A673 (cell line): ENCODE data around the gene EDA. TPM values are rescaled to one million over a fixed set of nuclear protein-coding genes. Genes with fewer than 3 reads are reported as not detected.

Experiments
- BruUV-seq: library from RNA; stranded (reverse); fragments of 400-500 nt; replicated peaks from 2 replicates; lab custom pipeline; 2021; lab: Mats Ljungman, UMichigan
- CTCF ChIA-PET: fragments of 300-600 bp; sonication (Branson Sonifier 250); formaldehyde crosslinking; loops from one replicate; lab custom pipeline; 2022; ENCODE audit warnings: antibody characterized with exemption; lab: Charles Lee
- POLR2A ChIA-PET: fragments of 300-600 bp; sonication (Branson Sonifier 250); formaldehyde crosslinking; loops from one replicate; lab custom pipeline; 2022; ENCODE audit warnings: antibody characterized with exemption; ENCODE audit not compliant: low non-redundant PET; lab: Charles Lee
- DNase-seq: peaks from one replicate; pipeline ENCODE4 v3.0.0-alpha.2; 2015; ENCODE audit warnings: low spot score
- H3K27ac ChIP-seq: fragments of 200-600 bp; sonication (generic); 2 replicates; pipeline ENCODE4 v1.5.1; 2016; ENCODE audit warnings: mixed run types, low read depth, mild to moderate bottlenecking, mixed read lengths, antibody characterized with exemption, low read length; ENCODE audit not compliant: poor library complexity, severe bottlenecking
- H3K27me3 ChIP-seq: fragments of 200-600 bp; sonication (generic); replicated peaks from 2 replicates; pipeline ENCODE4 v1.6.1; 2017; ENCODE audit warnings: mixed run types, low read depth, mild to moderate bottlenecking, mixed read lengths, antibody characterized with exemption, low read length; ENCODE audit not compliant: insufficient read depth, poor library complexity
- H3K36me3 ChIP-seq: fragments of 200-600 bp; sonication (generic); 2 replicates; pipeline ENCODE4 v1.6.1; 2016; ENCODE audit warnings: mixed run types, mild to moderate bottlenecking, mixed read lengths, antibody characterized with exemption, low read length; ENCODE audit not compliant: insufficient read depth, poor library complexity, severe bottlenecking
- H3K4me1 ChIP-seq: fragments of 200-600 bp; sonication (generic); 2 replicates; pipeline ENCODE4 v1.6.1; 2017; ENCODE audit warnings: mixed run types, mild to moderate bottlenecking, mixed read lengths, antibody characterized with exemption, low read length; ENCODE audit not compliant: insufficient read depth, poor library complexity, severe bottlenecking
- H3K4me3 ChIP-seq: fragments of 200-600 bp; sonication (generic); 2 replicates; pipeline ENCODE4 v1.5.1; 2016; ENCODE audit warnings: low read depth, mixed run types, mild to moderate bottlenecking, mixed read lengths, low read length; ENCODE audit not compliant: poor library complexity, severe bottlenecking
- H3K9me3 ChIP-seq: fragments of 200-600 bp; sonication (generic); 2 replicates; pipeline ENCODE4 v1.6.1; 2016; ENCODE audit warnings: mixed run types, low read depth, mild to moderate bottlenecking, mixed read lengths, antibody characterized with exemption, low read length; ENCODE audit not compliant: poor library complexity, severe bottlenecking
- EZH2 ChIP-seq: fragments of 200-600 bp; sonication (generic); IDR thresholded peaks from 2 replicates; pipeline ENCODE4 v1.6.1; 2017; ENCODE audit warnings: borderline replicate concordance, low read depth, mild to moderate bottlenecking, mixed read lengths, antibody characterized with exemption, low read length; ENCODE audit not compliant: poor library complexity, severe bottlenecking
- intact Hi-C: fragments of 100-400 bp; cut with micrococcal nuclease; formaldehyde crosslinking; loops from one replicate; pipeline ENCODE4 v1.10.0; 2022; ENCODE audit not compliant: unreplicated experiment
- total RNA-seq: library from RNA; stranded (reverse); gene quantifications from 2 replicates; pipeline ENCODE4 v1.2.3, GENCODE V29; 2021
- TF ChIP-seq, protein P1 (sequence below): fragments of 300-800, 200-600 bp; sonication (generic); conservative IDR thresholded peaks from 2 replicates; pipeline ENCODE4 v1.5.1; 2017; ENCODE audit warnings: low read depth, mild to moderate bottlenecking, antibody characterized with exemption, low read length, moderate library complexity, mixed read lengths

EDA gene
- total RNA-seq, 1 experiment from 2014 or later = 3.3 TPM

DNA sequence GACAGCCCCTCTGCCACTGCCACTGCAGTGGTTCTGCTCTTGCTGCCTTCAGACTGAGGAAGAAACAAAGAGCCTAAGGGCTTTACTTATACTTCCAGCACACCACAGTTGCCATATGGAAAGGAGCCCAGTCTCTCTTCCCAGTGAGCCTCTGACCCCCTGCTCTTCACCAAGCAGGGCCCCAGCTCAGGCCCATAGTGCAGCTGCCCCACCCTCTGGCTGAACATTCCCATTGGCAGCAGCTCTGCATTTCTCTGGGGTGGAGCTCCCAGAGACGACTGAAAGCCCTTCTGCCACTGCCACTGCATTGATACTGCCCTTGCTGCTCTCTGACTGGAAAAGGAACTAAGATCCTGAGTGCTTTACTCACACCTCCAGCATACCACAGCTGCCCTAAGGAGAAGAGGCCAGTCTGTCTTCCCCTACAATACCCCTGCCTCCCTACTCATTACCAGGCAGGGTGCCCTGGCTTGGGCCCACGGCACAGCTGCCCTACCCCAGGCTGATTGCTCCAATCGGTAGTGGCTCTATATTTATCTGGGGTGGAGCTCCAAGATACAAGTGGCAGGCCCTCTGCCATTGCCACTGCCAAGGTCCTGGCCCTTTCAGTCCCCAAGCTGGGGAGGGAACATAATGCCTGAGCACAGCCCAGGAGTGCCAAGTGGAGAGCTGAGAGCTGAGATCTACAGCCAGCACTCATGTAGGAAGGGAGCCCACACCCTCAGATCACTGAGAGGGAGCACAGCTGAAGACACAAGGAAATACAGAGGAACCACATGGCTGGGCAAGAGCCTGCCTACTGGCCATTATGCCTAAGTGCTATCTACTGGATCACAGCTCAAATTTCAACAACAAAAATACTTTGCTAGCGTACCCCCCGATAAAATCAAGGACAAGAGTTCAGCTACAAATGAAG is 397.8 kb downstream of the EDA start:
- ChIA-PET POLR2A (no interaction called here), CTCF (no interaction called here)
- H3K36me3 ChIP-seq = no peaks in the 10 kb centered on the region
- intact Hi-C loops = no loop called here
- H3K4me1 ChIP-seq = no peaks in the 10 kb centered on the region
- no peak for DNase-seq
- H3K4me3 ChIP-seq = no peak overlapping the region
- no peaks in the 10 kb centered on the region for H3K27me3 ChIP-seq
- TF ChIP-seq, protein P1, sequence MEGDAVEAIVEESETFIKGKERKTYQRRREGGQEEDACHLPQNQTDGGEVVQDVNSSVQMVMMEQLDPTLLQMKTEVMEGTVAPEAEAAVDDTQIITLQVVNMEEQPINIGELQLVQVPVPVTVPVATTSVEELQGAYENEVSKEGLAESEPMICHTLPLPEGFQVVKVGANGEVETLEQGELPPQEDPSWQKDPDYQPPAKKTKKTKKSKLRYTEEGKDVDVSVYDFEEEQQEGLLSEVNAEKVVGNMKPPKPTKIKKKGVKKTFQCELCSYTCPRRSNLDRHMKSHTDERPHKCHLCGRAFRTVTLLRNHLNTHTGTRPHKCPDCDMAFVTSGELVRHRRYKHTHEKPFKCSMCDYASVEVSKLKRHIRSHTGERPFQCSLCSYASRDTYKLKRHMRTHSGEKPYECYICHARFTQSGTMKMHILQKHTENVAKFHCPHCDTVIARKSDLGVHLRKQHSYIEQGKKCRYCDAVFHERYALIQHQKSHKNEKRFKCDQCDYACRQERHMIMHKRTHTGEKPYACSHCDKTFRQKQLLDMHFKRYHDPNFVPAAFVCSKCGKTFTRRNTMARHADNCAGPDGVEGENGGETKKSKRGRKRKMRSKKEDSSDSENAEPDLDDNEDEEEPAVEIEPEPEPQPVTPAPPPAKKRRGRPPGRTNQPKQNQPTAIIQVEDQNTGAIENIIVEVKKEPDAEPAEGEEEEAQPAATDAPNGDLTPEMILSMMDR = no peak
- no peak for TF ChIP-seq EZH2
- no peak overlapping the region for H3K27ac ChIP-seq
- H3K9me3 ChIP-seq = no peaks in the 10 kb centered on the region
- BruUV-seq = no TSS peak

DNA sequence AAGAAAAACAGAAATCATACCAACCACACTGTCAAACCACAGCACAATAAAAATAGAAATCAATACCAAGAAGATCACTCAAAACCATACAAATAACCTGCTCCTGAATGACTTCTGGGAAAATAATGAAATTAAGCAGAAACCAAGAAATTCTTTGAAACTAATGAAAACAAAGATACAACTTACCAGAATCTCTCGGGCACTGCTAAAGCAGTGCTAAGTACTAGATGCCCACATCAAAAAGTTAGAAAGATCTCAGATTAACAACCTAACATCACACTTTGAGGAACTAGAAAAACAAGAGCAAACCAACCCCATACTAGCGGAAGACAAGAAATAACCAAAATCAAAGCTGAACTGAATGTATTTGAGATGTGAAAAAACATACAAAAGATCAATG is 400.6 kb downstream of the EDA start:
- no peak overlapping the region for H3K4me3 ChIP-seq
- no peaks in the 10 kb centered on the region for H3K27me3 ChIP-seq
- no peaks in the 10 kb centered on the region for H3K4me1 ChIP-seq
- H3K36me3 ChIP-seq = no peaks in the 10 kb centered on the region
- H3K9me3 ChIP-seq = no peaks in the 10 kb centered on the region
- CTCF ChIA-PET = no interaction called here
- no peak for DNase-seq
- TF ChIP-seq, protein P1 = no peak
- no peak for TF ChIP-seq EZH2
- no peak overlapping the region for H3K27ac ChIP-seq
- BruUV-seq = no TSS peak
- intact Hi-C loops = no loop called here
- POLR2A ChIA-PET = no interaction called here

DNA sequence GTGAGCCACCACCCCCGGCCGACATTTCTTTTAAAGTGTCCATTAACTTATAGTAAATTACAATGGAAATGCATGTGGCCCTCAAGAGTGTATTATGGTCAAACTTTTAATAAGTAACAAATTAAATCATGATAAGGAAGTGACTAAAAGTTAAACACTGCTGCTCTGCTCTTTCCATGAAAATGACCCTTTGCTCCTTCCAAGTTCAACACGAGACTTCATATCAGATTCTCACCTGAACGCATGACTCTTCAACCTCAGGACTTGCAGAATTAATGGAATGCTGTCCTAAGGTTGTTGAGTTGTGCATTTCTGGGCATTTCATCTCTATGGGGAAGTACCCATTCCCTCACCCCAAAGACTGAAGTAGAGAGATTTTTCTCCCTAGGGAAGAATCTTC is 406.7 kb downstream of the EDA start:
- Histone ChIP-seq H3K4me1 (no peaks in the 10 kb centered on the region), H3K27me3 (no peaks in the 10 kb centered on the region), H3K36me3 (no peaks in the 10 kb centered on the region), H3K27ac (no peak overlapping the region), H3K4me3 (no peak overlapping the region), H3K9me3 (no peaks in the 10 kb centered on the region)
- TF ChIP-seq EZH2 = no peak
- TF ChIP-seq, protein P1 = no peak
- POLR2A ChIA-PET = interaction anchor here (0.6 kb wide), 1 partner anchor 59 kb away, joined by 3 read pairs; no protein-coding TSS in a partner anchor
- CTCF ChIA-PET = no interaction called here
- DNase-seq = no peak
- no TSS peak for BruUV-seq
- intact Hi-C loops = no loop called here
